Liver (tissue), 9 donors: Measurements from ENCODE around the gene PDC. TPM values are rescaled to one million over a fixed set of nuclear protein-coding genes. Genes with fewer than 3 reads are reported as not detected.

Experiments used
- DNase-seq: peaks from one replicate; pipeline ENCODE4 v3.0.0-alpha.2; 2017; ENCODE audit warnings: low spot score
- H3K27ac ChIP-seq, 2 donors: one replicate each; pipeline ENCODE4 v1.7.0; 2013; ENCODE audit warnings: inconsistent platforms in 2 of 2, low read length in 2 of 2, control low read depth in 1 of 2, low read depth in 1 of 2, mild to moderate bottlenecking in 1 of 2
- H3K27me3 ChIP-seq, 4 donors: one replicate each; pipeline versions ENCODE4 v1.6.1 to v1.7.0; 2013; ENCODE audit warnings: low read length in 3 of 4, inconsistent platforms in 1 of 4, mild to moderate bottlenecking in 1 of 4, moderate library complexity in 1 of 4; ENCODE audit not compliant: control insufficient read depth in 4 of 4, insufficient read depth in 4 of 4
- H3K36me3 ChIP-seq, 4 donors: one replicate each; pipeline versions ENCODE4 v1.6.1 to v1.7.0; 2013; ENCODE audit warnings: low read length in 3 of 4, mild to moderate bottlenecking in 3 of 4, low read depth in 1 of 4, moderate library complexity in 1 of 4; ENCODE audit not compliant: control insufficient read depth in 4 of 4, insufficient read depth in 3 of 4
- H3K4me1 ChIP-seq, 4 donors: one replicate each; pipeline versions ENCODE4 v1.6.1 to v1.7.0; 2013; ENCODE audit warnings: low read length in 3 of 4, mild to moderate bottlenecking in 3 of 4, moderate library complexity in 1 of 4; ENCODE audit not compliant: control insufficient read depth in 4 of 4, insufficient read depth in 4 of 4
- H3K4me3 ChIP-seq, 3 donors: one replicate each; pipeline versions ENCODE4 v1.6.1 to v1.7.0; 2013; ENCODE audit warnings: low read length in 3 of 3, control low read depth in 1 of 3, low read depth in 1 of 3, mild to moderate bottlenecking in 1 of 3
- H3K9ac ChIP-seq, 2 donors: one replicate each; pipeline ENCODE4 v1.7.0; 2013; ENCODE audit warnings: low read length in 2 of 2, mild to moderate bottlenecking in 2 of 2, moderate library complexity in 2 of 2, control low read depth in 1 of 2, low read depth in 1 of 2
- H3K9me3 ChIP-seq, 4 donors: one replicate each; pipeline versions ENCODE4 v1.6.1 to v1.7.0; 2013; ENCODE audit warnings: low read length in 3 of 4; ENCODE audit not compliant: control insufficient read depth in 4 of 4
- ATF3 ChIP-seq: IDR thresholded peaks from 2 replicates; pipeline ENCODE4 v1.6.1; 2016; ENCODE audit warnings: antibody characterized with exemption
- EGR1 ChIP-seq, 2 donors: IDR thresholded peaks; 2 replicates each; pipeline ENCODE4 v1.6.1; 2016 to 2018; ENCODE audit warnings: antibody characterized with exemption in 2 of 2, low read depth in 2 of 2
- FOXA1 ChIP-seq: IDR thresholded peaks from 2 replicates; pipeline ENCODE4 v1.6.1; 2016; ENCODE audit warnings: antibody characterized with exemption
- GABPA ChIP-seq, 2 donors: IDR thresholded peaks in 1 of 2; conservative IDR thresholded peaks in 1 of 2; 2 replicates each; pipeline ENCODE4 v1.6.1; 2016; ENCODE audit warnings: antibody characterized with exemption in 2 of 2, mild to moderate bottlenecking in 1 of 2, moderate library complexity in 1 of 2
- HNF4G ChIP-seq: IDR thresholded peaks from 2 replicates; pipeline ENCODE4 v1.6.1; 2016; ENCODE audit warnings: antibody characterized with exemption
- JUND ChIP-seq, 2 donors: IDR thresholded peaks; 2 replicates each; pipeline ENCODE4 v1.6.1; 2016; ENCODE audit warnings: antibody characterized with exemption in 2 of 2
- NR2F2 ChIP-seq: IDR thresholded peaks from 2 replicates; pipeline ENCODE4 v1.6.1; 2016; ENCODE audit warnings: antibody characterized with exemption
- RXRA ChIP-seq, 2 donors: IDR thresholded peaks; 2 replicates each; pipeline ENCODE4 v1.6.1; 2017 to 2018; ENCODE audit warnings: antibody characterized with exemption in 2 of 2, mild to moderate bottlenecking in 1 of 2
- TAF1 ChIP-seq: conservative IDR thresholded peaks from 2 replicates; pipeline ENCODE4 v1.6.1; 2016; ENCODE audit warnings: antibody characterized with exemption, mild to moderate bottlenecking
- YY1 ChIP-seq: IDR thresholded peaks from 2 replicates; pipeline ENCODE4 v1.6.1; 2016; ENCODE audit warnings: antibody characterized with exemption, mild to moderate bottlenecking
- ZBTB33 ChIP-seq: IDR thresholded peaks from 2 replicates; pipeline ENCODE4 v1.6.1; 2016; ENCODE audit warnings: antibody characterized with exemption
- WGBS: extraction: QIAGEN DNeasy Blood & Tissue Kit; methylation state at CpG from one replicate; pipeline ENCODE4 v1.1.7; 2013; 5-methylcytosine and 5-hydroxymethylcytosine counted together
- polyA plus RNA-seq, 2 donors: library from polyadenylated mRNA; stranded (reverse) in 1 of 2; unstranded in 1 of 2; fragments of 200-250 nt in 1 of 2; fragments of >200 nt in 1 of 2; fragmentation: Nextera tagmentation in 1 of 2; extraction: Ambion mirVana in 1 of 2; gene quantifications; one replicate each; pipeline versions ENCODE4 v1.2.1 to v1.2.3, GENCODE V29; 2013 to 2015
- total RNA-seq, 2 donors: library from RNA; depleted of rRNA; stranded (reverse); fragments of >200 nt; gene quantifications; one replicate each; pipeline ENCODE4 v1.2.3, GENCODE V29; 2014
- donor health status: healthy.
- donor health status: healthy.
- donor health status: healthy.
- donor health status: healthy.
- donor health status: healthy.

Gene PDC
- total and polyA plus RNA-seq, 4 donors, result 0.22 TPM; not detected in 3

GRCh38 chr1:186420923-186421322 lies 40.0 kb downstream of the PDC start:
- Histone ChIP-seq H3K36me3 (peaks cover 2 to 17% (median 14%) of the 10 kb centered on the region in 4 donors), H3K9me3 (no peaks in the 10 kb centered on the region), H3K9ac (no peak overlapping the region), H3K27ac (no peak overlapping the region), H3K4me1 (no peaks in the 10 kb centered on the region), H3K27me3 (no peaks in the 10 kb centered on the region), H3K4me3 (no peak overlapping the region)
- WGBS, result 87% methylated on average over 1 of the region's 1 CpG
- DNase-seq, result no peak
- TF ChIP-seq EGR1 (IDR thresholded peaks at IDR 0.05; ENCODE audit: low read depth in 2 of 2) (no peak), RXRA (IDR thresholded peaks at IDR 0.05) (no peak), ATF3 (no peak), FOXA1 (no peak), NR2F2 (no peak)

GRCh38 chr1:186420311-186420710 lies 40.6 kb downstream of the PDC start:
- no peak overlapping the region for H3K9ac ChIP-seq
- peaks cover 2 to 17% (median 14%) of the 10 kb centered on the region in 4 donors for H3K36me3 ChIP-seq
- no peaks in the 10 kb centered on the region for H3K4me1 ChIP-seq
- TF ChIP-seq TAF1 (no peak), GABPA (IDR thresholded peaks at IDR 0.05 in 1 of 2, conservative IDR thresholded peaks at IDR 0.05 in 1 of 2) (no peak), HNF4G (no peak), JUND (IDR thresholded peaks at IDR 0.05) (no peak), EGR1 (IDR thresholded peaks at IDR 0.05; ENCODE audit: low read depth in 2 of 2) (no peak), ZBTB33 (no peak), ATF3 (no peak)
- H3K4me3 ChIP-seq, result no peak overlapping the region
- H3K27me3 ChIP-seq, result no peaks in the 10 kb centered on the region
- no peak for DNase-seq
- H3K27ac ChIP-seq, result no peak overlapping the region
- no peaks in the 10 kb centered on the region for H3K9me3 ChIP-seq

- 65% methylated on average over 4 of the region's 4 CpGs for WGBS
- Histone ChIP-seq H3K9ac (no peak overlapping the region), H3K4me3 (no peak overlapping the region), H3K27me3 (no peaks in the 10 kb centered on the region), H3K4me1 (no peaks in the 10 kb centered on the region), H3K36me3 (peaks cover 2 to 19% (median 15%) of the 10 kb centered on the region in 4 donors), H3K9me3 (no peaks in the 10 kb centered on the region), H3K27ac (no peak overlapping the region)
- no peak for DNase-seq
- TF ChIP-seq YY1, result no peak
- no peak for TF ChIP-seq EGR1 (IDR thresholded peaks at IDR 0.05; ENCODE audit: low read depth in 2 of 2)
- TF ChIP-seq ATF3, result no peak
- no peak for TF ChIP-seq TAF1
- no peak for TF ChIP-seq RXRA (IDR thresholded peaks at IDR 0.05)
Observed at GRCh38 chr1:186418503-186418902, 42.4 kb downstream of the PDC start.
